GOT3 (cell line): ENCODE data around the gene PCDH7.

ENCODE experiments used
- DNase-seq: peaks from one replicate; lab custom pipeline; 2025; ENCODE audit warnings: mixed read lengths; lab: John Stamatoyannopoulos, UW

PCDH7 gene, protein sequence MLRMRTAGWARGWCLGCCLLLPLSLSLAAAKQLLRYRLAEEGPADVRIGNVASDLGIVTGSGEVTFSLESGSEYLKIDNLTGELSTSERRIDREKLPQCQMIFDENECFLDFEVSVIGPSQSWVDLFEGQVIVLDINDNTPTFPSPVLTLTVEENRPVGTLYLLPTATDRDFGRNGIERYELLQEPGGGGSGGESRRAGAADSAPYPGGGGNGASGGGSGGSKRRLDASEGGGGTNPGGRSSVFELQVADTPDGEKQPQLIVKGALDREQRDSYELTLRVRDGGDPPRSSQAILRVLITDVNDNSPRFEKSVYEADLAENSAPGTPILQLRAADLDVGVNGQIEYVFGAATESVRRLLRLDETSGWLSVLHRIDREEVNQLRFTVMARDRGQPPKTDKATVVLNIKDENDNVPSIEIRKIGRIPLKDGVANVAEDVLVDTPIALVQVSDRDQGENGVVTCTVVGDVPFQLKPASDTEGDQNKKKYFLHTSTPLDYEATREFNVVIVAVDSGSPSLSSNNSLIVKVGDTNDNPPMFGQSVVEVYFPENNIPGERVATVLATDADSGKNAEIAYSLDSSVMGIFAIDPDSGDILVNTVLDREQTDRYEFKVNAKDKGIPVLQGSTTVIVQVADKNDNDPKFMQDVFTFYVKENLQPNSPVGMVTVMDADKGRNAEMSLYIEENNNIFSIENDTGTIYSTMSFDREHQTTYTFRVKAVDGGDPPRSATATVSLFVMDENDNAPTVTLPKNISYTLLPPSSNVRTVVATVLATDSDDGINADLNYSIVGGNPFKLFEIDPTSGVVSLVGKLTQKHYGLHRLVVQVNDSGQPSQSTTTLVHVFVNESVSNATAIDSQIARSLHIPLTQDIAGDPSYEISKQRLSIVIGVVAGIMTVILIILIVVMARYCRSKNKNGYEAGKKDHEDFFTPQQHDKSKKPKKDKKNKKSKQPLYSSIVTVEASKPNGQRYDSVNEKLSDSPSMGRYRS (N-terminal part only)

DNA sequence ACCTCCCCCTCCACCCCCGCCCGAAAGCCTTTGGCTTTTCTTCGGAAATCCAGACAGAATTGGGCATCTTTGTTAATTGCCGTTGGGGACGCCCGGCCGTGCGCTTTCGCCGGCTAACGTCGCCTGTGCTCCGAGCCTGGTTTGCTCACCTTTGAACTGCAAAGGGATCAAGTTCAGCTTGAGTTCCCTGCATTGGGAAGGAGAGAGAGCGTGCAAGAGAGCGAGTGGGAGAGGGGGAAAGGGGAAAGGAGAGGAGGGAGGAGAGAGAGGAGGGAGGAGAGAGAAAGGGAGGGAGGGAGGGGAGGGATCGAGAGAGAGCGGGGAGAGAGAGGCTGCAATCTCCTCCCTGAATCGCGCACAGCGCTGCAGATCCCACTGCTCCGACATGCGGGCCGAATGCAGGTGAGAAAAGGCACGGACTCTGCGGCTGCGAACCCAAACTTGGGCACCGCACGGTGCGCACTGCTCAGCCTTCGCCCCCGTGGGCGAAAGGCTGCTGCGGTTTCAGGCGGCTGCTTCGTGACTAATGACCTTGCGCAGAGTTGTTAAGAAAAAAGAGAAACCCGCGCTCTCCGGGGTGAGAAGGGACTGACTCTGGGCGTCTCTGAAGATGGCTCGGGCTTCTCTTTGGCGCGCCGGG lies at the start of gene PCDH7:
Gene PCDH7, plus strand, starts transcription at position 349 of the 640 bp plus-strand sequence. CDS start 1,054 bp downstream, outside the sequence.
- no peak for DNase-seq

DNA sequence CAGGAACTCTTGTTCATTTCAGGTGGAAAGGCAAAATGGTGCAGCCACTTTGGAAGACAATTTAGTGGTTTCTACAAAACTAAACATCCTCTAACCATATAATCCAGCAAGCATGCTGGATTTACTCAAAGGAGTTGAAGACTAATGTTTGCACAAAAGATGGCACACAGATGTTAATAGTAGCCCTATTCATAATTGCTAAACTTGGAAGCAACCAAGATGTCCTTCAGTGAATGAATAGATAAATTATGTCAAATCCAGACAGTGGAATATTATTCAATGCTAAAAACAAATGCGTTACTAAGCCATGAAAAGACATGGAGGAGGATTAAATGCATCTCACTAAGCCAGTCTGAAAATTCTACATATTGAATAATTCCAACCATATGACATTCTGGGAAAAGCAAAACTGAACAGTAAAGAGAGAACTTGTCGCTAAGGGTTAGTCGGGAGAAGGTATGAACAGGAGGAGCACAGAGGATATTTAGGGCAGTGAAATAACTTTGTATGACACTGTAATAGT lies 48.2 kb upstream of the PCDH7 start:
- DNase-seq, result no peak

DNA sequence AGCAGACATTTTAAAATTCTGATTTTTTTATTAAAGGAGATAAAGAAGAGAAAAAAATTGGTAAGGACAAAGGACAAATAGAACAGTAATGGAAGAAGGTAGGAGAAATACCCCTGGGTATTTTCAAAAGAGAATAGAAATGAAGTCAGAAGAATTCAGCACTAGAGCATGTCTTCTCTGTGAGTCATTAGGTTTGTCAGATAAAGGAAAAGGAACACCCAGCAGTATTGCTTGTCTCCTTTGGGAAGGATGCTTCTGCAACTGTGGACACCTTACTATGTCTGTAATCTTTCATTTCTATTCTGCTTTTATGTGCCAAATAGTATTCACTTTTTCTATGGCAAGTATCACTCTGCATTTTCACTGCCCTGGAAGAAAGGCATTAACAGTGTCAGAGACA lies 24.0 kb upstream of the PCDH7 start:
- no peak for DNase-seq

DNA sequence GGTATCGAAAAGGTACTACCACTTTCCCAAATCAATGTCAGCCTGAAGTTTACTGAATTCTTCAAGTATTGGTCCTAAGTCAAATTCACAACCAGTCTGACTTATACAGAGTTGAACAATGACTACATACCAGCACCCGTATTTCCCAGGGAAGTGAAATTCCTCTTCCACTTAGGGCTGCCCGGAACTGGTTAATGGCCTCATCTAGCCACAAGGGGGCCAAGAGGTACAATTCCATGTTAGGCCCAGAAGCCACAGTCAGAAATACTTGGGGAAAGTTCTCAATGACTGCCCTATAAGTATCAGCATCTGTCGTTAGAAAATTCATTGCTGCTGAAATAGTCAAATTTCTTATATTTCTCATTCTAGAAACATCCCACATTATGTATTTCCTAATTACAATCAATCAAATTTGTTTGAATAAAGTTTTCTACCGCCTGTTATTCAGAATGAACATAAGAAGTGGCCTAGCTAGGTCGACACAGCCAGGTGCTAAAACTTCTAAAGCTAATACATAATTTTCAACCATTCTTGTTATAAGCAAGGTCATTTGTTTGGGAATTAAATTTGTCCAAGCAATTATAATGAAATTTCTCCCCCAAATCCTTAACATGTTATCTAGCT lies 5.6 kb upstream of the PCDH7 start:
- DNase-seq, result no peak

DNA sequence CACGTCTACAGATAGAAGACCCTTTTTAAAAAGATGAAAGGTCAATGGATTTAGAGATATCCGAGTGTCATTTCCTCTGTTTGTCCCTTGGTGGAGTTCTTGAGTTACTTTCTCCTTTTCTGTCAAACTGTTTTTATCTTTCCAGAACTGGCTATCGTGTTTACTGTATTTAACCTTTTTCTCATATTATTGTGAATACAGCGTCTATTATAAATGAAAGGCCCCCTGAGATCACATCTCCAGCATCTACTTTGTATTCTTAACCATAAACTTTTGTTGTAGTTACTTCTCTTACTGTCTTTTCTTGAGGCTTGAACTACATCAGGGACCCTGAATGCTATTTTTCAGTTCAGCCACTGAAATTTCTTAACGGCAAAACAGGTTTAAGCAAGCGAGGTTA lies 4.0 kb upstream of the PCDH7 start:
- no peak for DNase-seq

DNA sequence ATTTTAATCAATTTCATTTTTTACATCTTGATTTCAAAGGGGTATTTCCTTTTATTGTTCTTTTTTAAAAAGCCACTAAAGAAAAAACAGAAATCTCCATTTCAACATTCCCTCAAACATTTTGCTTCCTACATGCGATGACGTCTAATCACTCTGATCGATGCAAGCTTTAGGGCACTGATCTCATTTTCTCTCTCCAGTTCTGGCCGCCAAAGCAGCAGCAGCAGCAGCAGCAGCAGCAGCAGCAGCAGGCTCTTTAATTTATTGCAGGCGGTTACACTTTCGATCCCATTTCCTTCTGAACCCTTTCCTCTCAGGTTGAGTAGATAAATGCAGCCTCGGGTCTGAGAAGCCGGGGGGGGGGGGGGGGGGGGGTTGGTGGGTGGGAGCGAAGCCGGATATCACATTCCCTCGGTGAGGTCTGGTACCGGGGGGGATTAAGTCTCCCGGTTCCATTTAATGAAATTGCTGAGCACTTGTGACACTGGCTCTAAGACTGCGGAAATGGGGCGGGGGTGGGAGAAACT lies 3.4 kb upstream of the PCDH7 start:
- DNase-seq, result no peak

DNA sequence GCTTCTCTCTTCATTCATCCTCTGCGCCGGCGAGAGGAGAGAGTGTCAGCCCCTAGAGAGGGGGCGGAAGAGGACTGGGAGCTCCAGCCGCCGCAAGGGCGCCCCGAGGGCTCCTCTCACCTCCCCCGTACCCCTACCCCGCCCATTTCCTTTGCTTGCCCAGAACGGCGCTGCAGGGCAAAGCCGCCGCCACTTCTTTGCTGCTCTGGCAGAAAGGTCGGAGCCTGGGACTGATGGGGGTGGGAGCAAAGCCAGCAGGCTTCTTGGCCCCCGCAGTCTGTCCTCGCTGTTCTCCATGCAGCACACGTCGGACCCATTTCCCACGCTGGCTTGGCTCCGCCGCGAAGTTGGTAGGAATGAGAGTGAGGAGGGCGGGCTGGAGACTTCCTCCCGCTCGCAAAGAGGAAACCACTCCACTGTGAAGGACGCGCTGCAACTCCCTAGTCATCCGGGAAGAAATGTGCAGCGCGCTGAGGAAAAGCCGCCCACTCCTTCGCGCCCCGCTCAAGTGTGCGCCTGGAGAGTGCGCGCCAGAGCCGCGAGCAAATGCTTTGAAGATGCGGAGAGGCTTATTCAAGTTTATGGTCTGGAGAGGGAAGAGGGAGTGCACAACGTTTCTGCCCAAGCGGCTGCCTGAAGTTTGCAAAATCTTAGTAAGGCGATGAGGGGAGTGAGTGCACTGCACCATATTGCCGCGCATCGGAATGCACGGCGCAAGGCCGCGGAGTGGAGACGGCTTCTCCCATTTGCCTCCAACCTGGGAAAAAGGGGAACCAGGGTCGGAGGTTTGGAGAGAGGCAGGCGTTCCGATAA lies 2.8 kb upstream of the PCDH7 start:
- no peak for DNase-seq

DNA sequence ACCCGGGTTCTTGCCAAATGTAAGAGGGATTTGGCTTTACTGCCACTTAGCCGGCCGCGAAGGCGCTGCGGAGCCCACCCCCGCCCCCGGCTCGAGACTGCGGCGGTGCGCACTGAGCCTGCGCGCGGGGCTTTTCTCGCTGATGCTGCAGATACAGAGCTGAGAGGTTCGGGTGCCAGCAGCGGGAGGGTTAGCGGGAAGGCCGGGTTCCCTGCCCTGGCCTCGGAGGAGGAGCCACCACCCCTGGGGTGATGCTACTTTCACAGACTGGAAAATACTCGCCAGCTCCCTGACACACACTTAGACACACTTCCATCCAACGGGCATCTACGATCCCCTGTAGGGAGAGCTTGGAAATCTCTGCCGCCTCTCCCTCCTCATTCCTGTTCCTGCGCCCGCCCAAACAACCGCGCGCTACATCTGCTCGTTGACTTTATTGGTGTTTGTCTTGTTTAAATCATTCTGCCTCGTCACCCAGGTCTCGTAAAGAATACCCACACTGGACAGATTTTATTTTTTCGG lies 2.1 kb upstream of the PCDH7 start:
- no peak for DNase-seq

DNA sequence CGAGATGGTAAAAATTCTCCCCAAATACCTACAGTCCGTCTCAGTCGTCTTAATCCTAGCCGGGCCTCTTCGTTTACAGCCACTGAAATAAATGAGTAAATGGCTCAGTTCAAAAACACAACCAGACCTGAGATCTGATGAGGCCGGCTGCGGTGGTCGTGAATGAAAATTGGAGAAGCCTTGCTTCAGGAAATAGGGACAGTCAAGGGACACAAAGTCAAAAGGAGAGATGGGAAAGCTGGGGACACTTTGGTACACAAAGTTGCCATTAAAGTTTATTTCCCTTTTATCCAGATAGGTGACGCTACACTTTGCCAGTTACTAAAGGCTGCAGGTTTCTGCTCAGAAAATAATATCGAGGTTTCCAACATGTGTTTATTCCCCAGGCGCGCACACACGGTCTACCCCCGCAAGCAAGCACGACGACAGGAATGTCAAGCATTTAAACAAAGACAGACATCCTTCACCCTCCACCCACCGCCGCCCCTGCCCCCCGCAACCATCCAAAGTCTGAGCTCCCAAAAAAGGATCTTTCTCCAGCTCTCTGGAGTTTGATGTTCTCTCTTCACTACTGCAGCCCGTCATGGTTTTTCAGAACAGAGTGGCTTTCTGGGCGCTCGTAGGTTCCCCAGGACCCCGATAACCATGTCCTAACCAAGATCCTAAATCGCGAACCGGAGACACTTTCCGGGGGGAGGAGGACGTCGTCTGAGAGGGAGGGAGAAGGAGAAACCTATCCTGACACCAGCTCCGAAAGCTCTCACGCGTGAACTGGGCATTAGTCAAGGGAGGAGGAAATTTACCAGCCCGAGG lies 1.3 kb upstream of the PCDH7 start:
- DNase-seq, result no peak

DNA sequence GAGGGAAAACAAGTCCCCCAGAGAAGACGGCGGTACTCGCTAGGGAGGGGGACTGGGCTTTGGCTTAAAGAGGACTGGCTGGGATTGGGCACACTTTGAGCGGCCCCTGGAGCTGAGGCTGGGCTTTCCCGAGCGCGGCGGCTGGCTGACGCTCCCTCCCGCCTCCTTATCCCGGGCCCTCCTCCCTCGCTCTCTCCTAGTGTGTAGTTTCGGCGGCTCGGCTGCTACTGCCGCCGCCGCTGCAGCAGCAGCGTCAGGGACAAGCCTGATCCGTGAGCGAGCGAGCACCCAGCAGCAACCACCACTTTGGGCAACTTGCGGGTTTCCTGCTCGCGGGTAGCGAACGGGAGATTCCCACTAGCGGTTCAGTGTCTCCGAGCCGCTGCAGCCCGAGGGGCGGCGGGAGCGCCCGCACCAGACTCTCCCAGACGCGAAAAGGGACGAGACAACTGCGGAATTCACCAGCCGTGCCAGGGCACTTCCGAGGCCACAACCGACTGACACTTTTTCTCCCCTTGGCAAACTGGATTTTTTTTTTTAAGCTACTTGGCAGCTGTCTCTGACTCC lies 632 bp upstream of the PCDH7 start:
- DNase-seq, result no peak

DNA sequence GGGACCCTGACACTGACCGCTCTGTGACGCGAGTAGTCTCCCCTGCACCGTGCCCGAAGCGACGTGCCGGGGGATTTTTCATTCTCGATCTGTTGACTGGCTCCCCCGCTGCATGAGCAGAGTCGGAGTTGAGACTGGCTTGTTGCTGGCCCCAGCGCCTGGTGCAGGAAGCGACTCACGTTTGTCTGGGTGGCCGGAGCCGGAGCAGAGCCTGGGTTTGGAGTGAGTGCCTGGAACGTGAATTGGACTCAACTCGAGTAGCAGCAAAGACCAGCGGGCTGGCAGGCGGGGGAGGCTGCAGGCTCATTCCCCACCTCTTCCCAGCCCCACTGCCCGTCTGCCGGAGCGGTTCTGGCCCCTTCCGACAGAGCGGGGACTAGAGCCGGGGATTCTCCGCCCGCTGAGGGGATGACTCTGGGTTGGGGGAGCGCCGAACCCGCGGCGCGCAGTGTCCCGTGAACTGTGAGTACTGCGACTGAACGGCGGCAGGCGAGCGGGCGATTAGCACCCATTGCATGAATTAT lies 554 bp downstream of the PCDH7 start:
- no peak for DNase-seq

DNA sequence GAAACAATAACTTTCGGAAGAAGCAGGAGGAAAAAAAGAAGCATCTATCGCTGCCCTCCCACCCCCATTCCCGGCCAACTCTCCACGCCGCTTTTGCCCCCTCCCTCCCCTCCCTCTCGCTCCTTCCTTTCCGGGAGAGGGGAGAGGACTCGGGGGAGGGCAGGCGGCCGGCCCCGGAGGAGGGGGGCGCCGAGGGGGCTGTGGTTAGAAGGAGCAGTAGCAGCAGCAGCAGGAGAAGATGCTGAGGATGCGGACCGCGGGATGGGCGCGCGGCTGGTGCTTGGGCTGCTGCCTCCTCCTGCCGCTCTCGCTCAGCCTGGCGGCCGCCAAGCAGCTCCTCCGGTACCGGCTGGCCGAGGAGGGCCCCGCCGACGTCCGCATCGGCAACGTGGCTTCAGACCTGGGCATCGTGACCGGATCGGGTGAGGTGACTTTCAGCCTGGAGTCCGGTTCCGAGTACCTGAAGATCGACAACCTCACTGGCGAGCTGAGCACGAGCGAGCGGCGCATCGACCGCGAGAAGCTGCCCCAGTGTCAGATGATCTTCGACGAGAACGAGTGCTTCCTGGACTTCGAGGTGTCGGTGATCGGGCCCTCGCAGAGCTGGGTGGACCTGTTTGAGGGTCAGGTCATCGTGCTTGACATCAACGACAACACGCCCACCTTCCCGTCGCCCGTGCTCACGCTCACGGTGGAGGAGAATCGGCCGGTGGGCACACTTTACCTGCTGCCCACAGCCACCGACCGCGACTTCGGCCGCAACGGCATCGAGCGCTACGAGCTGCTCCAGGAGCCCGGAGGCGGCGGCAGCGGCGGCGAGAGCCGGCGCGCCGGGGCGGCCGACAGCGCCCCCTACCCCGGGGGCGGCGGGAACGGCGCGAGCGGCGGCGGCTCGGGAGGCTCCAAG lies 1.3 kb downstream of the PCDH7 start:
- DNase-seq, result no peak

DNA sequence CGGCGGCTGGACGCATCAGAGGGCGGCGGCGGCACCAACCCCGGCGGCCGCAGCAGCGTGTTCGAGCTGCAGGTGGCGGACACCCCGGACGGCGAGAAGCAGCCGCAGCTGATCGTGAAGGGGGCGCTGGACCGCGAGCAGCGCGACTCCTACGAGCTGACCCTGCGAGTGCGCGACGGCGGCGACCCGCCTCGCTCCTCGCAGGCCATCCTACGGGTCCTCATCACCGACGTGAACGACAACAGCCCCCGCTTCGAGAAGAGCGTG lies 1.9 kb downstream of the PCDH7 start:
- no peak for DNase-seq

DNA sequence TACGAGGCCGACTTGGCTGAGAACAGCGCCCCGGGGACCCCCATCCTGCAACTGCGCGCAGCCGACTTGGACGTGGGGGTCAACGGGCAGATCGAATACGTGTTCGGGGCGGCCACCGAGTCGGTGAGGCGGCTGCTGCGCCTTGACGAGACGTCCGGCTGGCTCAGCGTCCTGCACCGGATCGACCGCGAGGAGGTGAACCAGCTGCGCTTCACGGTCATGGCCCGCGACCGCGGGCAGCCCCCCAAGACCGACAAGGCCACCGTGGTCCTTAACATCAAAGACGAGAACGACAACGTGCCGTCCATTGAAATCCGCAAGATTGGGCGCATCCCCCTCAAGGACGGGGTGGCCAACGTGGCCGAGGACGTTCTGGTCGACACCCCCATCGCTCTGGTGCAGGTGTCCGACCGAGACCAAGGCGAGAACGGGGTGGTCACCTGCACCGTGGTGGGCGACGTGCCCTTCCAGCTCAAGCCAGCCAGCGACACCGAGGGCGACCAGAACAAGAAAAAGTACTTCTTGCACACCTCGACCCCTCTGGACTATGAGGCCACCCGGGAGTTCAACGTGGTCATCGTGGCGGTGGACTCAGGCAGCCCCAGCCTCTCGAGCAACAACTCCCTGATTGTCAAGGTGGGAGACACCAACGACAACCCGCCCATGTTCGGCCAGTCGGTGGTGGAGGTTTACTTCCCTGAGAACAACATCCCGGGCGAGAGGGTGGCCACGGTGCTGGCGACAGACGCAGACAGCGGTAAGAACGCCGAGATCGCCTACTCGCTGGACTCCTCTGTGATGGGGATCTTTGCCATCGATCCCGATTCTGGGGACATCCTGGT lies 2.4 kb downstream of the PCDH7 start:
- DNase-seq, result no peak

DNA sequence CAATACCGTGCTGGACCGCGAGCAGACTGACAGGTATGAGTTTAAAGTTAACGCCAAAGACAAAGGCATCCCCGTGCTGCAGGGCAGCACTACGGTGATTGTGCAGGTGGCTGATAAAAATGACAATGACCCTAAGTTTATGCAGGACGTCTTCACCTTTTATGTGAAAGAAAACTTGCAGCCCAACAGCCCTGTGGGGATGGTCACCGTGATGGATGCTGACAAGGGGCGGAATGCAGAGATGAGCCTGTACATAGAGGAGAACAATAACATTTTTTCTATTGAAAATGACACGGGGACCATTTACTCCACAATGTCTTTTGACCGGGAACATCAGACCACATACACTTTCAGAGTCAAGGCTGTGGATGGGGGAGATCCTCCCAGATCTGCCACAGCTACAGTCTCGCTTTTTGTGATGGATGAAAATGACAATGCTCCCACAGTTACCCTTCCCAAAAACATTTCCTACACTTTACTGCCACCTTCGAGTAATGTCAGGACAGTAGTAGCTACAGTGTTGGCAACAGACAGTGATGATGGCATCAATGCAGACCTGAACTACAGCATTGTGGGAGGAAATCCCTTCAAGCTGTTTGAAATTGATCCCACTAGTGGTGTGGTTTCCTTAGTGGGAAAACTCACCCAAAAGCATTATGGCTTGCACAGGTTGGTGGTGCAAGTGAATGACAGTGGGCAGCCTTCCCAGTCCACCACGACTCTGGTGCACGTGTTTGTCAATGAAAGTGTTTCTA lies 3.2 kb downstream of the PCDH7 start:
- no peak for DNase-seq

DNA sequence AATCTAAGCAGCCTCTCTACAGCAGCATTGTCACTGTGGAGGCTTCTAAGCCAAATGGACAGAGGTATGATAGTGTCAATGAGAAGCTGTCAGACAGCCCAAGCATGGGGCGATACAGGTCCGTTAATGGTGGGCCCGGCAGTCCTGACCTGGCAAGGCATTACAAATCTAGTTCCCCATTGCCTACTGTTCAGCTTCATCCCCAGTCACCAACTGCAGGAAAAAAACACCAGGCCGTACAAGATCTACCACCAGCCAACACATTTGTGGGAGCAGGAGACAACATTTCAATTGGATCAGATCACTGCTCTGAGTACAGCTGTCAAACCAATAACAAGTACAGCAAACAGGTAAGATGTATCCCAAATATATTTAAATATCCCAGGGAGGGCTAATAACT lies 4.1 kb downstream of the PCDH7 start:
- DNase-seq, result no peak
